Stimulated activated CD4-positive, alpha-beta T cell treated with anti-CD3 and anti-CD28 coated beads, Interleukin-12 subunit alpha, Interleukin-12 subunit beta, amount 100 ng/mL, for 24 hours (primary cell): Measurements from ENCODE around the gene LSR.
A peak's percentile ranks its signal among the peaks of the same experiment; 100 is the strongest.

ENCODE experiments used
- DNase-seq, 2 experiments: peaks; one replicate each; pipeline ENCODE4 v3.0.0-alpha.2; 2020; ENCODE audit warnings: low read depth in 2 of 2

LSR gene, protein sequence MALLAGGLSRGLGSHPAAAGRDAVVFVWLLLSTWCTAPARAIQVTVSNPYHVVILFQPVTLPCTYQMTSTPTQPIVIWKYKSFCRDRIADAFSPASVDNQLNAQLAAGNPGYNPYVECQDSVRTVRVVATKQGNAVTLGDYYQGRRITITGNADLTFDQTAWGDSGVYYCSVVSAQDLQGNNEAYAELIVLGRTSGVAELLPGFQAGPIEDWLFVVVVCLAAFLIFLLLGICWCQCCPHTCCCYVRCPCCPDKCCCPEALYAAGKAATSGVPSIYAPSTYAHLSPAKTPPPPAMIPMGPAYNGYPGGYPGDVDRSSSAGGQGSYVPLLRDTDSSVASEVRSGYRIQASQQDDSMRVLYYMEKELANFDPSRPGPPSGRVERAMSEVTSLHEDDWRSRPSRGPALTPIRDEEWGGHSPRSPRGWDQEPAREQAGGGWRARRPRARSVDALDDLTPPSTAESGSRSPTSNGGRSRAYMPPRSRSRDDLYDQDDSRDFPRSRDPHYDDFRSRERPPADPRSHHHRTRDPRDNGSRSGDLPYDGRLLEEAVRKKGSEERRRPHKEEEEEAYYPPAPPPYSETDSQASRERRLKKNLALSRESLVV

GRCh38 chr19:35248310-35249145 is at the start of gene LSR:
TSS of gene LSR (plus strand) at chr19:35249002. CDS start at chr19:35249023, 21 bp downstream.
- peak; percentile 19 to 52 for DNase-seq

DNA sequence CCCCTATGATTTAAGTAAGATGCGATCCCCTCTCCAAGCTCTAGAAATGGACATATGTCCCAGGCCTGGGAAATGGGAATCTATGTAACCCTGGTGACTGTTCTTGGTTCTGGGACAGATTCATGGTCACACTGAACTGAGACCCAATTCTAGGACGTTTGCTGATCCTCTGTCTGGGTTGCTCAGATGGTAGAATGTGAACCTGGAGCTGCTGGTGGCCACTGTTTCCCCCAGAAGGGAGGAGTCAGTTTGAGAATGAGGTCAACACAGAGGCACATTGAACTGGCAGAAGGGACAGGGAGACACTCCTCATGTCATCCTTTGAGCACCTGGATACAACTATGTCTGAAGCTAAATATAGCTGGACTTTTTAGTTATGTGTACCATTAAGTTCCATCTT is 49.3 kb upstream of the LSR start:
- no peak for DNase-seq

DNA sequence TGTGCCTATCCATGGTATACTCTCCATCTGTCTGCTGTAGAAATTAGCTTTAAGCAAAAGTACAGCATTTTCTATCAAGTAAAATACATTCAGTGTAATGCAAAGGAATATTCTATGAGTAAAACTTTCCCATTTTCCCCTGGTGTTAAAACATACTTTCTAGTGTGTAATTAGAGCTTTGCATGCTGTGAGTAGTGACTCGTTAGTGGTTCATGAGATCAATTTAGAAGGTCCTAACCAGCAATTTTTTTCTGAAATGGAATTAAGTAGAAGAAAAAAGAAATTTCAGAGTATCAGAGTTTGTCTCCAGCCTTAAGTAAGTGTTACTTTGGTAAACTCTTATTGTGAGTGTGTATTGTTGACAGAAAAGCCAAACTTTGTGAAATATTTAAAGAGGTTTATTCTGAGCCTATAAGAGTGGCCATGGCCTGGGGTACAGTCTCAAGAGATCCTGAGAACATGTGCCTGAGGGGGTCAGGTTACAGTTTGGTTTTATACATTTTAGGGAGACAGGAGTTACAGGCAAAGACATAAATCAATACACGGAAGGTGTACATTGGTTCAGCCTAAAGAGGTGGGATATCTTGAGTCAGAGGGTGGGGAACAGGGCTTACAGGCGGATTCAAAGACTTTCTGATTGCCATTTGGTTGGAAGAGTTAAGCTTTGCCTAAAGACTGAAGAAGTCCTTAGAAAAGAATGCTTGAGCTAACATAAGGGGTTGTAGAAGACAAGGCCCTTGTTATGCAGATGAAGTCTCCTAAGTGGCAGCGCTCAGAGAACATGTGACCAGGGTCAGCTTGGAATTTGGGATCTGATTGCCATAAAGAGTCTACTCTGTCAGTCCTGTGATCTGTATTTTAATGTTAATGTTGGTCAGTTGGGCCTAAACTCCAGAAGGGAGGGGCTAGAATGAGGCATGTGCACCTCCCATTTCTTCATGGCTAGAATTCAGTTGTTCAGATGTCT is 45.8 kb upstream of the LSR start:
- DNase-seq = no peak

- DNase-seq = no peak
Observed at GRCh38 chr19:35204799-35205732, 43.7 kb upstream of the LSR start.

DNA sequence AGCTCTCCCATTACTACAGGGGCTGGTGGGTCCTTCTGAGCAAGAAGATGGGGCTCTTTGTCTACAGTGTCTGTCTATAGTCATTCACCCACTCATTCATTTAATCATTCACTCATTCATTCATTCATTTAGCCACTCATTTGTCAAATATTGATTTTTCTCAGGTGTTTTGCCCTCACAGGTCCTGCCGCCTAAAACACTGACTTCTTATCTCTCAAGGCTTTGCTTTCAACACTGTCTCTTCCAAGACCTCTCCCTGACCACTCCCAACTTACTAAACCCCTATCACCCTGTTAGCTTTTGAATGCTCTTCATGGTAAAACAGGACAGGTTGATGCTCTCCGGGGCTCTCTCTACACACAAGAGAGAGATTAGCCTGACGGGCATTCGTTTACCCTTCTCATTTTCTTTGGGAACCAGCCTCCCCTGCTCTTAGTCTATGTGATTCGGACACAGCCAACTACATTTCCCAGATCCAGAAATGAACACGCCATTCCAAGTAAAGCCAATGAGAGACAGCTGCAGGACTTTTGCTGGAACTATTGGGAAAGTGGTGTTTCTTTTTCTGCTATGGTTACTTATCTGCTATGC is 43.0 kb upstream of the LSR start:
- no peak for DNase-seq

DNA sequence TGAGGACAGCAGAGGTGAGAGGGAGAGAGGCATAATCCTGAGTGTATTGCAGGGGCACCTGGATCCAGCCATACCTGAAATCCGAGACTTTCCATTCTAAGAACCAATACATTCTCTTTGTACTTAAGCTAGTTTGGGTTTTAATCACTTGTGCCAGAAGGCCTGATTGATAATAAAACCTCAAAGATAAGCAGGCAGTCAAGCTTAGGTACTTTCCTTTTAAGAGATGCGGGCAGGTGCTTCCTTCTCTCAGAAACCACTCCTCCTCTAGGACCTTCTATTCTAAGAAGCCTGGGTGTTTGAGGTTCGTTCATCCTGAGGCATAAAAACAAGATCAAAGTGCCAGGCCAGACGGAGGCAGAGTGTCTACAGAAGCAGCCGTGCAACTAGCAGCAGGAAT is 42.4 kb upstream of the LSR start:
- no peak for DNase-seq

- no peak for DNase-seq
Observed at GRCh38 chr19:35206855-35207254, 41.9 kb upstream of the LSR start.

DNA sequence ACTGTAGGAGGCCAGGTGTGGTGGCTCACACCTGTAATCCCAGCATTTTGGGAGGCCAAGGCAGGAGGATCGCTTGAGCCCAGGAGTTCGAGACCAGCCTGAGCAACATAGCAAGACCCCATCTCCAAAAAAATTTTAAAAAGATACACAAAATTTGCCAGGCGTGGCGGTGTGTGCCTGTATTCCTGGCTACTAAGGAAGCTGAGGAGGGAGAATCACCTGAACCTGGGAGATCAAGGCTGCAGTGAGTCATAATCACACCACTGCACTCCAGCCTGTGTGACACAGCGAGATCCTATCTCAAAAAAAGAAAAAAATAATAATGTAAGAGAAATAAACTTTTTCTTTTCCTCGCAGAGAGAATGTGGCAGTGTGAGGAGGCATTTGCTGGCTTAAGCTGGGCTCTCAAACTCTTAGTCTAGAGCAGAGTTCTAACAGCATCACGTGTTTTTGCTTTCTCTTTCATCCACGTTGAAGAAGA is 41.4 kb upstream of the LSR start:
- DNase-seq = no peak

- DNase-seq = no peak
Observed at GRCh38 chr19:35208121-35208520, 40.7 kb upstream of the LSR start.

GRCh38 chr19:35209646-35210045 is 39.2 kb upstream of the LSR start:
- DNase-seq = no peak

DNA sequence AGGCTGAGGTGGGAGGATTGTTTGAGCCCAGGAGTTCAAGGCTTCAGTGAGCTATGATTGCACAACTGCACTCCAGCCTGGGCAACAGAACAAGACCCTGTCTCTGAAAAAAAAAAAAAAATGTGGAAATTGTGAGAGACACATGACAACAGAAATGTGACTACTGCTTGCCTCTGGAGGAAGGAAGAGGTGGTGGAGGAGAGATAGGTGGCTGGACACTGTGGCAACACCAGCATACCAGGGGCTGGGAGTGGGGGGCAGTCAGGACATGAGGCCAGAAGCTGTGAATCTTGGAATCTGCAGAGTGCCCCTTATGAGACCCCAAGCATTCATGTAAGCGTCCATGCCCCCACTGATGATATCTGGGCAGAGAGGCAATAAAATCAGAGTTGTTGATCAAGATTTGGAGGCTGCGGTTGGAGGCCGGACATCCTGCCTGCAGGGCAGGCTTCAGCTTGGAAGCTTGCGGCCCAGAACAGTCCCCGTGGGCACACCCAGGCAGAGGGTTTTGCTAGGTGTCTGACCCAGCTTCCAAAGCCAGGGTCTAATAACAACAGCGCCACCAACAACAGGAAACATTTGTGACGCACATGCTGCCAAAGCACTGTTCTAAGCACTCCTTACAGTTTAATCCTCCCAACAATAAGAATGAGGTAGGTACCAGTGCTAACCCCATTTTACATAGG is 37.1 kb upstream of the LSR start:
- no peak for DNase-seq

- DNase-seq = no peak
Observed at GRCh38 chr19:35212241-35212640, 36.6 kb upstream of the LSR start.

GRCh38 chr19:35213663-35214632 is 34.9 kb upstream of the LSR start:
- peak; percentile 47 to 61 for DNase-seq

- no peak for DNase-seq
Observed at GRCh38 chr19:35214766-35215422, 33.9 kb upstream of the LSR start.

- DNase-seq = no peak
Observed at GRCh38 chr19:35216016-35216832, 32.6 kb upstream of the LSR start.

DNA sequence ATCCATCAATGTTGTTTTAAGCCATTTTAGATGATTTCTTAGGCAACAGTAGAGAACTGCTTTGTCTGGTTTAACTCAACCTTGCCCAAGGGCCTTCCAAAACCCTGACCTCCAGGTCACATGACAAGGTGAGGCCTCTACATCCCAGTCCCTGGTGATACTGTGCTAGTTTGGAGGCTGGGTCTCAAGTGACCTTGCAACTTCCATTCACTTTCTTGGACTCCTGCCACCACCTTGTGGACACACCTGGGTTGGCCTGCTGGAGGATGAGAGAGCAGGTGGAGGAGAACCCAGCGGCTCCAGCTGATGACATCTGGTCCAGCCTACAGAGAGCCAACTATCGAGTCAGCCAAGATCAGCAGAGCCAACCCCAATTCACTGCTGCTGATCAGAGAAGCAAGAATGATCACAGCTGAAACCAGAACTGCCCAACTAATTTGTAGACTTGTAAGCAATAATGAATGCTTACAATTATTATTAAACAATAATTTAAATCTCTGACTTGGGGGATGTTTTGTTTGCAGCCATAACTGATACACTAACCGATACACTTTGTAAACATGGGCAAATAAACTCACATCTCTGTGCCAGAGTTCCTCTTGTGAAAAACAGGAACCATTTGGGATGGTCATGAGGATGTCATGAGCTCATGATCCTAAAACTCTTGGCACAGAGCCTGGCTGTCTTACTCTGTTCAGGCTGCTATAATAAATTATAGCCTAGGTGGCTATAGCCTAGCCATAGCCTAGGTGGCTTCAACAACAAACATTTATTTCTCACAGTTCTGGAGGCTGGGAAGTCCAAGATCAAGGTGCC is 31.8 kb upstream of the LSR start:
- DNase-seq = no peak
